SH-SY5Y (cell line): ENCODE data around the gene SHROOM2.

ENCODE experiments used
- GATA2 ChIP-seq: IDR thresholded peaks from 2 replicates; pipeline ENCODE4 v1.6.1; 2011; ENCODE audit warnings: mild to moderate bottlenecking, low read depth, low read length
- GATA3 ChIP-seq: IDR thresholded peaks from 2 replicates; pipeline ENCODE4 v1.6.1; 2011; ENCODE audit warnings: low read depth, mild to moderate bottlenecking, low read length, moderate library complexity

DNA sequence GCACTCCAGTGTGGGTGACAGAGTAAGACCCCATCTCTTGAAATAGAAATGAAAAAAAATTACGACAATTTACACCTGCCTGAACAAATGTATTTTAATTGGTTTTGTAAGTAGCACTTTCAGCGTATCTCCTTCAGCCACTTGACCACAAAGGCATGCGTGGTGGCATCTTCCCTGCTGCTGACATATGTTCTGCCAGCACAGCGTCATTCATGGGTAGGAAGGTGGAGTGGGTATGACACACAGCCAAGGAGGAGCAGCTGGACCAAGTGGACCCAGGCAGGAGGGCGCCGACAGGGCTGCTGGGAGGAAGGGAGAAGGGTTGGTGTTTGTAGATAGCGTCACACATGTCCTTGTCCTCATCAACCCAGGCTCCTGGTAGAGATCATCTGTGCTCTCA lies 152.3 kb downstream of the SHROOM2 start:
- TF ChIP-seq GATA2 = no peak
- no peak for TF ChIP-seq GATA3
